ENCODE measurements around the gene USP5. TPM values are rescaled to one million over a fixed set of nuclear protein-coding genes. Genes with fewer than 3 reads are reported as not detected.
A peak's percentile ranks its signal among the peaks of the same experiment; 100 is the strongest.

The USP5 gene
- total RNA-seq, 3 donors from 2014 or later: 32.6 to 52.8 (median 34.7) TPM

DNA sequence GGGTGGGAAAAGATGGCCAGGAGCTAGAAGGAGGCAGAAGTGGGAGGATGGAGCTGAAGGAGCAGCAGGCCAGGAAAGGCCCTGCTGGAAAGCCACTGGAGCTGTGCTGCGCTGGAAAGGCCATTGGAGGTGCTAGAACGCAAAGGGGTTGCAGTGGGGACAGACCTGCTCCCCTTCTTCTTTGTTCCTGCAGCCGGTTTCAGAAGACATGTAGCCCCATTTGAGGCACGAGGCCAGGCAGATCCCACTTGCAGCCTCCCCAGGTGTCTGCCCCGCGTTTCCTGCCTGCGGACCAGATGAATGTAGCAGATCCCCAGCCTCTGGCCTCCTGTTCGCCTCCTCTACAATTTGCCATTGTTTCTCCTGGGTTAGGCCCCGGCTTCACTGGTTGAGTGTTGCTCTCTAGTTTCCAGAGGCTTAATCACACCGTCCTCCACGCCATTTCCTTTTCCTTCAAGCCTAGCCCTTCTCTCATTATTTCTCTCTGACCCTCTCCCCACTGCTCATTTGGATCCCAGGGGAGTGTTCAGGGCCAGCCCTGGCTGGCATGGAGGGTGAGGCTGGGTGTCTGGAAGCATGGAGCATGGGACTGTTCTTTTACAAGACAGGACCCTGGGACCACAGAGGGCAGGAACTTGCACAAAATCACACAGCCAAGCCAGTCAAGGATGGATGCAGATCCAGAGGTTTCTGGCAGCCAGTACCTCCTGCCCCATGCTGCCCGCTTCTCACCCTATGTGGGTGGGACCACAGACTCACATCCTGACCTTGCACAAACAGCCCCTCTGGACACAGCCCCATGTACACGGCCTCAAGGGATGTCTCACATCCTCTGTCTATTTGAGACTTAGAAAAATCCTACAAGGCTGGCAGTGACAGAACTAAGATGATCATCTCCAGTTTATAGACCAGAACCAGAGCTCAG is 32.6 kb upstream of the USP5 start:
- Histone ChIP-seq H3K4me1 (no peaks in the 10 kb centered on the region), H3K4me3 (no peak overlapping the region), H3K27ac (no peak overlapping the region), H3K27me3 (peaks cover 5 to 19% of the 10 kb centered on the region in 2 donors), H3K36me3 (no peaks in the 10 kb centered on the region), H3K9me3 (no peaks in the 10 kb centered on the region)
- intact Hi-C loops (cut with DNase I; ENCODE audit: low total_unique reads): loop anchor here (10.0 kb wide), 1 partner anchor 205 kb away; no protein-coding TSS in a partner anchor
- no peak for DNase-seq (ENCODE audit: low spot score in 2 of 2)
- TF ChIP-seq, protein P1, sequence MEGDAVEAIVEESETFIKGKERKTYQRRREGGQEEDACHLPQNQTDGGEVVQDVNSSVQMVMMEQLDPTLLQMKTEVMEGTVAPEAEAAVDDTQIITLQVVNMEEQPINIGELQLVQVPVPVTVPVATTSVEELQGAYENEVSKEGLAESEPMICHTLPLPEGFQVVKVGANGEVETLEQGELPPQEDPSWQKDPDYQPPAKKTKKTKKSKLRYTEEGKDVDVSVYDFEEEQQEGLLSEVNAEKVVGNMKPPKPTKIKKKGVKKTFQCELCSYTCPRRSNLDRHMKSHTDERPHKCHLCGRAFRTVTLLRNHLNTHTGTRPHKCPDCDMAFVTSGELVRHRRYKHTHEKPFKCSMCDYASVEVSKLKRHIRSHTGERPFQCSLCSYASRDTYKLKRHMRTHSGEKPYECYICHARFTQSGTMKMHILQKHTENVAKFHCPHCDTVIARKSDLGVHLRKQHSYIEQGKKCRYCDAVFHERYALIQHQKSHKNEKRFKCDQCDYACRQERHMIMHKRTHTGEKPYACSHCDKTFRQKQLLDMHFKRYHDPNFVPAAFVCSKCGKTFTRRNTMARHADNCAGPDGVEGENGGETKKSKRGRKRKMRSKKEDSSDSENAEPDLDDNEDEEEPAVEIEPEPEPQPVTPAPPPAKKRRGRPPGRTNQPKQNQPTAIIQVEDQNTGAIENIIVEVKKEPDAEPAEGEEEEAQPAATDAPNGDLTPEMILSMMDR (IDR thresholded peaks at IDR 0.05): no peak
- TF ChIP-seq POLR2AphosphoS5 (IDR thresholded peaks at IDR 0.05): no peak
- TF ChIP-seq POLR2A (IDR thresholded peaks at IDR 0.05): no peak

DNA sequence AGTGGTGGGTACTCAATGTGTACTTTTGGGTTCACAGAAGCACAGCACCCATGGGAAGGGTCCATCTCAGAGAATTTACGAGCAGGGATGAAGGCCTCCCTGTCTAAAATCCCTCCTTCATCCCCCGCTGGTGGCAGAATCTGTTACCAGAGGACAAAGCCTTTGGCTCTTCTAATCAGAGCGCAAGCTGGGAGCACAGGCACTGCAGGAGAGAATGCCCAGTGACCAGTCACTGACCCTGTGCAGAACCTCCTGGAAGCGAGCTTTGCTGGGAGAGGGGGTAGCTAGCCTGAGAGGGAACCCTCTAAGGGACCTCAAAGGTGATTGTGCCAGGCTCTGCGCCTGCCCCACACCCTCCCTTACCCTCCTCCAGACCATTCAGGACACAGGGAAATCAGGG is 31.8 kb upstream of the USP5 start:
- DNase-seq (ENCODE audit: low spot score in 2 of 2): no peak
- TF ChIP-seq POLR2AphosphoS5 (IDR thresholded peaks at IDR 0.05) (no peak), POLR2A (IDR thresholded peaks at IDR 0.05) (no peak)
- TF ChIP-seq, protein P1 (IDR thresholded peaks at IDR 0.05): no peak
- intact Hi-C loops (cut with DNase I; ENCODE audit: low total_unique reads): loop anchor here (10.0 kb wide), 1 partner anchor 205 kb away; no protein-coding TSS in a partner anchor

DNA sequence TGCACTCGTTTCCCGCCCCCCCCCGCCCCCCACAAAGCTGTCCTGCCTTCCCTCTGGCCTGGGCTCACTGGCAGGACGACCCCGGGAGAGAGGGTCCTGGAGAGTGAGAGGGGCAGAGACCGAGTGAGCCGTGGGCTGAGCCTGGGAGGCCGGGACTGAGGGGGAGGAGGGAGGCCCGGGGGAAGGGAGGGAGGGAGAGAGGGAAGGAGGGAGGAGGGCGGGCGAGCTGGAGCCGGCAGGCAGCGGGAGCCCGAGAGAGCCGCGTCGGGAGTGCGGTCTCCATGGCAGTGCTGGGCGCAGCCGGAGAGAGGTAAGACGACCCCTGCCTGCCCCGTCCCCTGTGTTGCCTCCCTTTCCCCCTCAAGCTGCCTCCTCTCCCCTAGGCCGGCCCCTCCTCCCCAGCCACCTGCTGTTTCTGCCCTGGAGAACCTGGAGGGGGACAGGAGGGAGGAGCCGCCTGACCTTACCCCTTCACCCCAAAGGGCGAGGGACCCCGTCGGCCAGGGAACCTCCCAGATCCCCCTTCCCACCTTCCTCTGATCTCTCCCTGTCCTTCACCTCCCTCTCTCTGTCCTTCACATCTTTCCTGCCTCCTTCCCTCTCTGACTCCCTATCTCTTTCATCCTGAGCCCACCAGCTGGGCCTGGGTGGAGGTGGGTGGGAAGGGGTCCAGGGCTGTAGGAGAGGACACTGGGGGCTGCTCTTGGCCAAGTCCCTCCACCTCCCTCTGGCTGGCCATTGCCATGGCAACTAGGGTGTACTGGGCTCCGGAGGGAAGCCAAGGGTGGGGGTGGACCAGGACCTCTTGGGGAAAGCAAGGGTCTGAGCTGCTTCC is 30.1 kb upstream of the USP5 start, which contains the start of gene GPR162:
TSS of gene GPR162 (plus strand) at position 231 of the 835 bp plus-strand sequence. CDS start 2,078 bp downstream, outside the sequence.
- H3K36me3 ChIP-seq: no peaks in the 10 kb centered on the region
- peak within 1 kb of the TSS in 1 of 2 donors; percentile 48 for H3K27ac ChIP-seq
- H3K4me1 ChIP-seq: peaks cover 0 to 4% of the 10 kb centered on the region in 2 donors
- TF ChIP-seq POLR2A (IDR thresholded peaks at IDR 0.05) (no peak), POLR2AphosphoS5 (IDR thresholded peaks at IDR 0.05) (no peak)
- TF ChIP-seq, protein P1 (IDR thresholded peaks at IDR 0.05): no peak
- DNase-seq (ENCODE audit: low spot score in 2 of 2): no peak
- peaks cover 5 to 19% of the 10 kb centered on the region in 2 donors for H3K27me3 ChIP-seq
- intact Hi-C loops (cut with DNase I; ENCODE audit: low total_unique reads): loop anchor here (10.0 kb wide), 1 partner anchor 207 kb away; no protein-coding TSS in a partner anchor
- H3K4me3 ChIP-seq: peak within 1 kb of the TSS; percentile 35 to 67 (median 48)
- no peaks in the 10 kb centered on the region for H3K9me3 ChIP-seq

More for the DNA sequence above, 31.8 kb upstream of the USP5 start:
- Histone ChIP-seq H3K4me1 (peaks cover 0 to 2% of the 10 kb centered on the region in 2 donors), H3K27me3 (peaks cover 5 to 19% of the 10 kb centered on the region in 2 donors), H3K4me3 (no peak overlapping the region), H3K9me3 (no peaks in the 10 kb centered on the region), H3K27ac (no peak overlapping the region), H3K36me3 (no peaks in the 10 kb centered on the region)

DNA sequence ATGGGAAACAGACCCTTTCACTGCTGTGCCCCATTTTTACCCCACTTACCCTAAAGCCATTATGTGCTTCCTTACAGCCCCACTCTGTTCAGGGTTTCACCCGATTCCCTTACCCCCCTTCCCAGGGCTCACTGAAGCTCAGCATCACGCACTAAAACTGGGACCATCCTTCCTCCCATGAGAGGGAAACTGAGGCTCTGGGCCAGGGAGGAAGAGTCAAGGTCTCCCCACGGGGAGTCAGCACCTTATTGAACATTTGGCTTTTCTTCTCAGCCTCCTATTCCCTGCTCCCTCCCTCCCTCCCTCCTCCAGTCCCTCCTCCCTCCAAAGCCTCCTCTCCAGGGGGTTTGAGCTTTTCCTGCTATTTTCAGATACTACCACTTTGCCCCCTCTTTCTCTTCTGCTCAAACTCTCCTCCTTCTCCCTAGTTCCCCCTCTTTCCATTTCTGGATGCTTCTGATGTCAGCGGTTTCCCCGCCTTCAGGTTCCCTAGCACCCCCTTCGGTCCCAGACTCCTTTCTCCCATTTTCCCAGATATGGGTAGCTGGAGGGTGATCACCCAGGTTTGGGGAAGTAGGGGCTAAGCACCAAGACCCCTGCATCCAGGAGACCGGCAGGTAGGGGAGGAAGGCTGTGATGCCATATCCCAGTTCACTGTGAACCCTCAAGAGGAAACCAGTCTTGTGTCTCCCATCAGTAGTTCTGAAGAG is 29.4 kb upstream of the USP5 start:
- Histone ChIP-seq H3K27me3 (peaks cover 5 to 19% of the 10 kb centered on the region in 2 donors), H3K9me3 (no peaks in the 10 kb centered on the region), H3K27ac (no peak overlapping the region), H3K4me3 (peak overlapping the region in 1 of 3 donors; percentile 67), H3K36me3 (no peaks in the 10 kb centered on the region), H3K4me1 (peaks cover 0 to 9% of the 10 kb centered on the region in 2 donors)
- TF ChIP-seq POLR2A (IDR thresholded peaks at IDR 0.05) (no peak), POLR2AphosphoS5 (IDR thresholded peaks at IDR 0.05) (no peak)
- TF ChIP-seq, protein P1 (IDR thresholded peaks at IDR 0.05): no peak
- no peak for DNase-seq (ENCODE audit: low spot score in 2 of 2)
- intact Hi-C loops (cut with DNase I; ENCODE audit: low total_unique reads): loop anchor here (10.0 kb wide), 1 partner anchor 208 kb away; no protein-coding TSS in a partner anchor

Data from breast epithelium (tissue), 4 donors.